Measurements from ENCODE around the gene HDAC9.

DNA sequence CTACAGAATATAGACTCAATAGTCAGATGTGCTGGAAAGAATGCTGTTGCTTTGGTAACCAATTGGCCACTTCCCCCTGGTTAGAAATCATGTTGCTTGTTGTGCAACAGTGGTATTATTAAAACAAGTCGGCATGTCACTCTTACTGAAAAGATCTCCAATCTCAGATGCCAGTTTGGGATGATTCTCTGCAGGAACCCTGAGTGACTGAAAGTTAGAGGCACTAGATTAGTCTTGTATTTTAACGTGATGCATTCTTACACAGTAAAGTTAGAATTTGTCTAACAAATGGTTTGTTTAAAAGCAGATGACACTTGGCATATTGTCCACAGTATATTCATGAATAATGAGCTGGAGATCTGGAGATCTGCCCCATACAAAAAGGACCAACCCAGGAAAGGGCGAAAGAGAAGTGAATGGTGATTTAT, 334.3 kb downstream of the HDAC9 start:
- TF ChIP-seq, protein P1, sequence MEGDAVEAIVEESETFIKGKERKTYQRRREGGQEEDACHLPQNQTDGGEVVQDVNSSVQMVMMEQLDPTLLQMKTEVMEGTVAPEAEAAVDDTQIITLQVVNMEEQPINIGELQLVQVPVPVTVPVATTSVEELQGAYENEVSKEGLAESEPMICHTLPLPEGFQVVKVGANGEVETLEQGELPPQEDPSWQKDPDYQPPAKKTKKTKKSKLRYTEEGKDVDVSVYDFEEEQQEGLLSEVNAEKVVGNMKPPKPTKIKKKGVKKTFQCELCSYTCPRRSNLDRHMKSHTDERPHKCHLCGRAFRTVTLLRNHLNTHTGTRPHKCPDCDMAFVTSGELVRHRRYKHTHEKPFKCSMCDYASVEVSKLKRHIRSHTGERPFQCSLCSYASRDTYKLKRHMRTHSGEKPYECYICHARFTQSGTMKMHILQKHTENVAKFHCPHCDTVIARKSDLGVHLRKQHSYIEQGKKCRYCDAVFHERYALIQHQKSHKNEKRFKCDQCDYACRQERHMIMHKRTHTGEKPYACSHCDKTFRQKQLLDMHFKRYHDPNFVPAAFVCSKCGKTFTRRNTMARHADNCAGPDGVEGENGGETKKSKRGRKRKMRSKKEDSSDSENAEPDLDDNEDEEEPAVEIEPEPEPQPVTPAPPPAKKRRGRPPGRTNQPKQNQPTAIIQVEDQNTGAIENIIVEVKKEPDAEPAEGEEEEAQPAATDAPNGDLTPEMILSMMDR (IDR thresholded peaks at IDR 0.05) = no peak
- TF ChIP-seq EZH2 (IDR thresholded peaks at IDR 0.05) = no peak
- no peak for TF ChIP-seq EZH2phosphoT487 (IDR thresholded peaks at IDR 0.05)
